Neural cell (in vitro differentiated cells): ENCODE results near the gene DECR2. TPM values are rescaled to one million over a fixed set of nuclear protein-coding genes. Genes with fewer than 3 reads are reported as not detected.

Experiments used
- H2AFZ ChIP-seq: fragments of 200-600, 300-800 bp; sonication (generic), shearing (Covaris generic); 2 replicates; pipeline ENCODE4 v1.6.0; 2014; ENCODE audit warnings: low read depth, mild to moderate bottlenecking, antibody characterized with exemption, low read length, moderate library complexity
- H3F3A ChIP-seq: fragments of 200-600 bp; shearing (Covaris generic); 2 replicates; pipeline ENCODE4 v1.6.1; 2016; ENCODE audit warnings: mild to moderate bottlenecking, moderate library complexity, mixed read lengths, antibody characterized with exemption, low read length; ENCODE audit not compliant: insufficient read depth, poor library complexity, severe bottlenecking
- H3K27ac ChIP-seq: fragments of 200-600, 300-800 bp; sonication (generic), shearing (Covaris generic); 2 replicates; pipeline ENCODE4 v1.5.1; 2014; ENCODE audit warnings: mild to moderate bottlenecking, low read length, moderate library complexity
- H3K27me3 ChIP-seq: fragments of 300-800, 200-600 bp; sonication (generic), shearing (Covaris generic); 2 replicates; pipeline ENCODE4 v1.6.0; 2014; ENCODE audit warnings: mild to moderate bottlenecking, low read depth, low read length, moderate library complexity; ENCODE audit not compliant: insufficient read depth
- H3K36me3 ChIP-seq: fragments of 300-800, 200-600 bp; sonication (generic), shearing (Covaris generic); 2 replicates; pipeline ENCODE4 v1.5.1; 2014; ENCODE audit warnings: mild to moderate bottlenecking, antibody characterized with exemption, low read length, moderate library complexity; ENCODE audit not compliant: insufficient read depth
- H3K4me2 ChIP-seq: fragments of 300-800, 200-600 bp; sonication (generic), shearing (Covaris generic); 2 replicates; pipeline ENCODE4 v1.6.0; 2014; ENCODE audit warnings: mild to moderate bottlenecking, low read length
- H3K4me3 ChIP-seq: fragments of 300-800, 200-600 bp; sonication (generic), shearing (Covaris generic); 2 replicates; pipeline ENCODE4 v1.5.1; 2014; ENCODE audit warnings: mild to moderate bottlenecking, low read length, moderate library complexity
- H3K79me2 ChIP-seq: fragments of 200-600 bp; shearing (Covaris generic); replicated peaks from 2 replicates; pipeline ENCODE4 v1.6.0; 2014; ENCODE audit warnings: mild to moderate bottlenecking, low read length, moderate library complexity; ENCODE audit not compliant: insufficient read depth
- H3K9ac ChIP-seq: fragments of 300-800, 200-600 bp; sonication (generic), shearing (Covaris generic); 2 replicates; pipeline ENCODE4 v1.6.1; 2016; ENCODE audit warnings: mild to moderate bottlenecking, low read length, mixed read lengths
- H3K9me2 ChIP-seq: fragments of 200-600 bp; shearing (Covaris generic); 2 replicates; pipeline ENCODE4 v1.6.1; 2016; ENCODE audit warnings: mild to moderate bottlenecking, low read length, mixed read lengths; ENCODE audit not compliant: insufficient read depth
- H3K9me3 ChIP-seq: fragments of 200-600, 300-800 bp; sonication (generic), shearing (Covaris generic); 2 replicates; pipeline ENCODE4 v1.6.1; 2016; ENCODE audit warnings: mild to moderate bottlenecking, mixed run types, low read length, moderate library complexity, mixed read lengths
- H4K20me1 ChIP-seq: fragments of 200-600 bp; shearing (Covaris generic); 2 replicates; pipeline ENCODE4 v1.6.1; 2016; ENCODE audit warnings: mild to moderate bottlenecking, mixed run types; ENCODE audit not compliant: insufficient read depth
- CTCF ChIP-seq: fragments of 450-650 bp; IDR thresholded peaks from 2 replicates; pipeline ENCODE4 v1.5.1; 2014; ENCODE audit warnings: antibody characterized with exemption, mild to moderate bottlenecking, moderate library complexity; ENCODE audit not compliant: poor library complexity, severe bottlenecking
- EP300 ChIP-seq: fragments of 450-650 bp; conservative IDR thresholded peaks from 2 replicates; pipeline ENCODE4 v1.6.1; 2014; ENCODE audit warnings: antibody characterized with exemption, mild to moderate bottlenecking, moderate library complexity; ENCODE audit not compliant: poor library complexity, severe bottlenecking
- EZH2 ChIP-seq: fragments of 200-600, 300-800 bp; shearing (Covaris generic), sonication (generic); IDR thresholded peaks from 2 replicates; pipeline ENCODE4 v1.6.1; 2014; ENCODE audit warnings: antibody characterized with exemption, low read length, borderline replicate concordance, mild to moderate bottlenecking; ENCODE audit not compliant: insufficient read depth, poor library complexity, severe bottlenecking
- MXI1 ChIP-seq: fragments of 450-650 bp; conservative IDR thresholded peaks from 2 replicates; pipeline ENCODE4 v1.6.1; 2014; ENCODE audit warnings: antibody characterized with exemption, mild to moderate bottlenecking; ENCODE audit not compliant: poor library complexity, severe bottlenecking
- POLR2AphosphoS5 ChIP-seq: IDR thresholded peaks from 2 replicates; pipeline ENCODE4 v1.6.1; 2012
- RAD21 ChIP-seq: fragments of 450-650 bp; conservative IDR thresholded peaks from 2 replicates; pipeline ENCODE4 v1.6.1; 2014; ENCODE audit warnings: antibody characterized with exemption, mild to moderate bottlenecking, moderate library complexity
- REST ChIP-seq: IDR thresholded peaks from 2 replicates; pipeline ENCODE4 v1.6.1; 2012; ENCODE audit warnings: borderline replicate concordance
- SMC3 ChIP-seq: fragments of 450-650 bp; conservative IDR thresholded peaks from 2 replicates; pipeline ENCODE4 v1.6.1; 2014; ENCODE audit warnings: antibody characterized with exemption, mild to moderate bottlenecking, moderate library complexity; ENCODE audit not compliant: poor library complexity
- TAF1 ChIP-seq: IDR thresholded peaks from 2 replicates; pipeline ENCODE4 v1.6.1; 2012; ENCODE audit warnings: low read depth
- polyA plus RNA-seq: library from polyadenylated mRNA; depleted of rRNA; stranded (reverse); fragments of >200 nt; gene quantifications from 2 replicates; pipeline ENCODE4 v1.2.3, GENCODE V29; 2014

DECR2 gene
- polyA plus RNA-seq, 1 donor from 2014 or later, result 58.8 TPM

GRCh38 chr16:372302-372983 lies 29.2 kb upstream of the DECR2 start:
- Histone ChIP-seq H3K9me2 (no peaks in the 10 kb centered on the region), H3K27me3 (no peaks in the 10 kb centered on the region), H3K9ac (no peak overlapping the region), H3F3A (no peaks in the 10 kb centered on the region), H2AFZ (no peak overlapping the region), H3K4me3 (no peak overlapping the region), H3K27ac (no peak overlapping the region), H3K36me3 (no peaks in the 10 kb centered on the region), H3K79me2 (no peaks in the 10 kb centered on the region), H4K20me1 (no peaks in the 10 kb centered on the region), H3K9me3 (no peaks in the 10 kb centered on the region), H3K4me2 (no peak overlapping the region)
- TF ChIP-seq RAD21 (no peak), SMC3 (no peak), TAF1 (no peak)

- H3K9ac ChIP-seq, result no peak overlapping the region
- no peaks in the 10 kb centered on the region for H3K36me3 ChIP-seq
- H4K20me1 ChIP-seq, result no peaks in the 10 kb centered on the region
- no peak overlapping the region for H3K27ac ChIP-seq
- TF ChIP-seq RAD21, result no peak
- no peaks in the 10 kb centered on the region for H3K9me2 ChIP-seq
- H3K4me2 ChIP-seq, result no peak overlapping the region
- no peaks in the 10 kb centered on the region for H3K9me3 ChIP-seq
- no peak overlapping the region for H3K4me3 ChIP-seq
- H3K27me3 ChIP-seq, result no peaks in the 10 kb centered on the region
- H2AFZ ChIP-seq, result no peak overlapping the region
- no peaks in the 10 kb centered on the region for H3K79me2 ChIP-seq
- no peaks in the 10 kb centered on the region for H3F3A ChIP-seq
Observed at GRCh38 chr16:373020-373598, 28.6 kb upstream of the DECR2 start.

- H3K27me3 ChIP-seq, result no peaks in the 10 kb centered on the region
- no peak overlapping the region for H3K4me3 ChIP-seq
- no peaks in the 10 kb centered on the region for H3K9me2 ChIP-seq
- H3K4me2 ChIP-seq, result no peak overlapping the region
- TF ChIP-seq EP300, result no peak
- TF ChIP-seq EZH2, result no peak
- no peak for TF ChIP-seq RAD21
- no peak for TF ChIP-seq POLR2AphosphoS5
- no peak for TF ChIP-seq SMC3
- TF ChIP-seq TAF1, result no peak
- TF ChIP-seq MXI1, result no peak
- H3K9me3 ChIP-seq, result no peaks in the 10 kb centered on the region
- no peaks in the 10 kb centered on the region for H3F3A ChIP-seq
- H3K9ac ChIP-seq, result no peak overlapping the region
- H3K36me3 ChIP-seq, result no peaks in the 10 kb centered on the region
- H2AFZ ChIP-seq, result no peak overlapping the region
- no peaks in the 10 kb centered on the region for H3K79me2 ChIP-seq
- peaks cover 4% of the 10 kb centered on the region for H4K20me1 ChIP-seq
- no peak overlapping the region for H3K27ac ChIP-seq
Observed at GRCh38 chr16:373848-374615, 27.7 kb upstream of the DECR2 start.

GRCh38 chr16:374616-374926 lies 27.1 kb upstream of the DECR2 start:
- no peak overlapping the region for H3K4me2 ChIP-seq
- no peaks in the 10 kb centered on the region for H3K9me2 ChIP-seq
- H3K27me3 ChIP-seq, result no peaks in the 10 kb centered on the region
- H3K79me2 ChIP-seq, result no peaks in the 10 kb centered on the region
- H3K36me3 ChIP-seq, result no peaks in the 10 kb centered on the region
- no peaks in the 10 kb centered on the region for H3K9me3 ChIP-seq
- H3K4me3 ChIP-seq, result no peak overlapping the region
- no peaks in the 10 kb centered on the region for H3F3A ChIP-seq
- H3K9ac ChIP-seq, result no peak overlapping the region
- peaks cover 4% of the 10 kb centered on the region for H4K20me1 ChIP-seq
- H3K27ac ChIP-seq, result no peak overlapping the region
- TF ChIP-seq CTCF (no peak), EP300 (no peak), REST (no peak), POLR2AphosphoS5 (no peak), EZH2 (no peak), TAF1 (no peak), MXI1 (no peak), RAD21 (no peak), SMC3 (no peak)
- H2AFZ ChIP-seq, result no peak overlapping the region
